HepG2 (cell line): Measurements from ENCODE around the gene KIF25.

Experiments
- ARHGAP35 ChIP-seq: sonication (generic); formaldehyde crosslinking; IDR thresholded peaks from 2 replicates; pipeline ENCODE4 v1.9.0; 2022; ENCODE audit warnings: mild to moderate bottlenecking, inconsistent platforms, moderate library complexity, missing genetic modification reagents, borderline replicate concordance
- ELF1 ChIP-seq: sonication (generic); formaldehyde crosslinking; IDR thresholded peaks from 2 replicates; pipeline ENCODE4 v1.4.0; 2020; ENCODE audit warnings: missing genetic modification reagents
- HOXA7 ChIP-seq: sonication (generic); formaldehyde crosslinking; IDR thresholded peaks from 2 replicates; pipeline ENCODE4 v1.8.1; 2022; ENCODE audit warnings: mild to moderate bottlenecking, missing genetic modification reagents, moderate library complexity
- KDM3A ChIP-seq: IDR thresholded peaks from 2 replicates; pipeline ENCODE4 v1.6.1; 2018; ENCODE audit warnings: low read depth, missing compliant biosample characterization
- POLR2A ChIP-seq, 2 experiments: IDR thresholded peaks; 2 replicates each; pipeline ENCODE4 v1.6.1; 2011; ENCODE audit warnings: low read depth in 2 of 2, low read length in 2 of 2, mild to moderate bottlenecking in 1 of 2, moderate library complexity in 1 of 2; ENCODE audit not compliant: insufficient read depth in 1 of 2

GRCh38 chr6:168055696-168056489 is 58.4 kb downstream of the KIF25 start:
- TF ChIP-seq ELF1 (CRISPR knock-in tag) (no peak), POLR2A (IDR thresholded peaks at IDR 0.05; ENCODE audit: insufficient read depth in 1 of 2, low read depth in 2 of 2, low read length in 2 of 2) (no peak), HOXA7 (CRISPR knock-in tag) (no peak), ARHGAP35 (no peak), KDM3A (no peak)
